Body of pancreas (tissue), 4 donors: ENCODE measurements around the gene LARP4B.

Source experiments
- POLR2A ChIP-seq, 3 donors: fragments of 450-650 bp; IDR thresholded peaks; one replicate each; pipeline ENCODE4 v1.6.1; 2016; ENCODE audit warnings: antibody characterized with exemption in 3 of 3, mild to moderate bottlenecking in 2 of 3
- TF ChIP-seq, protein P1 (sequence below), 7 experiments: fragments of 450-650 bp in 4 of 7; fragments of 200-600 bp in 3 of 7; sonication (generic) in 3 of 7; IDR thresholded peaks; one replicate each; pipeline ENCODE4 v1.5.1; 2016 to 2019; ENCODE audit warnings: antibody characterized with exemption in 7 of 7

DNA sequence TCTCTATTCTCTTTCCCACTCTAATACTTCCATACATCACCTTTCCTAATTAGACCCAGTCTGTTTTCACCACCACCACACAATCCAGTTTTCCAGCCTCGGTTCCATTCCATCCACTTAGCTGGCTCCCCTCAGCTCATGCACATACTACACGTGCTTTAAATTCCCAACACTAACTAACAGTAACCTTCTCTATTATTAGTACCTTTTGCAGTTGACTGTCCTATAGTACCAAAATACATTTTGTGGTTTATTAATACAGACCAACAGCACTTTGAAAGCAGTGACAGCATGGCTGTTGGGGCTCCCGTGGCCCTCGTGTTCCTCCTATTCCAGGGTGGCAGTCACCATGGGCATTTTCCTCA lies 64.9 kb downstream of the LARP4B start:
- no peak for TF ChIP-seq POLR2A (IDR thresholded peaks at IDR 0.05)
- TF ChIP-seq, protein P1, sequence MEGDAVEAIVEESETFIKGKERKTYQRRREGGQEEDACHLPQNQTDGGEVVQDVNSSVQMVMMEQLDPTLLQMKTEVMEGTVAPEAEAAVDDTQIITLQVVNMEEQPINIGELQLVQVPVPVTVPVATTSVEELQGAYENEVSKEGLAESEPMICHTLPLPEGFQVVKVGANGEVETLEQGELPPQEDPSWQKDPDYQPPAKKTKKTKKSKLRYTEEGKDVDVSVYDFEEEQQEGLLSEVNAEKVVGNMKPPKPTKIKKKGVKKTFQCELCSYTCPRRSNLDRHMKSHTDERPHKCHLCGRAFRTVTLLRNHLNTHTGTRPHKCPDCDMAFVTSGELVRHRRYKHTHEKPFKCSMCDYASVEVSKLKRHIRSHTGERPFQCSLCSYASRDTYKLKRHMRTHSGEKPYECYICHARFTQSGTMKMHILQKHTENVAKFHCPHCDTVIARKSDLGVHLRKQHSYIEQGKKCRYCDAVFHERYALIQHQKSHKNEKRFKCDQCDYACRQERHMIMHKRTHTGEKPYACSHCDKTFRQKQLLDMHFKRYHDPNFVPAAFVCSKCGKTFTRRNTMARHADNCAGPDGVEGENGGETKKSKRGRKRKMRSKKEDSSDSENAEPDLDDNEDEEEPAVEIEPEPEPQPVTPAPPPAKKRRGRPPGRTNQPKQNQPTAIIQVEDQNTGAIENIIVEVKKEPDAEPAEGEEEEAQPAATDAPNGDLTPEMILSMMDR (IDR thresholded peaks at IDR 0.05): no peak
